Adrenal gland (tissue), 12 donors: ENCODE data around the gene KCNMB1. TPM values are rescaled to one million over a fixed set of nuclear protein-coding genes. Genes with fewer than 3 reads are reported as not detected.
A peak's percentile ranks its signal among the peaks of the same experiment; 100 is the strongest.

Source experiments
- DNase-seq, 7 donors: peaks; one replicate each; pipeline ENCODE4 v3.0.0-alpha.2; 2019 to 2020
- H3K27ac ChIP-seq, 5 donors: fragments of 200-600 bp; sonication (generic) in 4 of 5; 1 replicate in 3 of 5; 2 replicates in 2 of 5; pipeline versions ENCODE4 v1.5.1 to v1.8.0; 2016 to 2020; ENCODE audit warnings: mild to moderate bottlenecking in 1 of 5
- H3K27me3 ChIP-seq: fragments of 200-600 bp; 2 replicates; pipeline ENCODE4 v1.8.0; 2021
- H3K36me3 ChIP-seq, 2 donors: fragments of 200-600 bp; replicated peaks in 1 of 2; 1 replicate in 1 of 2; 2 replicates in 1 of 2; pipeline versions ENCODE4 v1.5.1 to v1.8.0; 2018 to 2022
- H3K4me1 ChIP-seq, 2 donors: fragments of 200-600 bp; replicated peaks in 1 of 2; 1 replicate in 1 of 2; 2 replicates in 1 of 2; pipeline versions ENCODE4 v1.5.1 to v1.8.0; 2018 to 2021
- H3K4me3 ChIP-seq, 4 donors: fragments of 200-600 bp; sonication (generic) in 3 of 4; one replicate each; pipeline ENCODE4 v1.5.1; 2016 to 2018
- H3K9me3 ChIP-seq, 3 donors: fragments of 200-600 bp; sonication (generic) in 1 of 3; replicated peaks in 1 of 3; 1 replicate in 2 of 3; 2 replicates in 1 of 3; pipeline versions ENCODE4 v1.5.1 to v1.8.0; 2016 to 2021
- CTCF ChIP-seq, 6 experiments: fragments of 450-650 bp in 4 of 6; fragments of 200-600 bp in 2 of 6; sonication (generic) in 1 of 6; IDR thresholded peaks; 1 replicate in 5 of 6; 2 replicates in 1 of 6; pipeline versions ENCODE4 v1.5.1 to v1.8.0; 2016 to 2021; ENCODE audit warnings: antibody characterized with exemption in 6 of 6, mild to moderate bottlenecking in 2 of 6, moderate library complexity in 1 of 6
- POLR2A ChIP-seq, 2 donors: fragments of 450-650 bp; IDR thresholded peaks; one replicate each; pipeline ENCODE4 v1.6.1; 2017; ENCODE audit warnings: antibody characterized with exemption in 2 of 2, mild to moderate bottlenecking in 2 of 2, moderate library complexity in 1 of 2
- WGBS, 4 donors: extraction: QIAGEN DNeasy Blood & Tissue Kit in 2 of 4; methylation state at CpG; one replicate each; pipeline versions ENCODE4 v1.1.5 to v1.1.7; 2013 to 2017; 5-methylcytosine and 5-hydroxymethylcytosine counted together
- intact Hi-C, 2 donors: fragments of 100-400 bp; cut with DNase I; formaldehyde crosslinking; loops; one replicate each; pipeline versions ENCODE4 v1.14.1 to v1.15.0; 2022 to 2023
- polyA plus RNA-seq, 3 donors: library from polyadenylated mRNA; stranded (reverse); fragments of 200-250 nt in 2 of 3; fragments of 350-450 nt in 1 of 3; fragmentation: Illumina TruSeq in 1 of 3; extraction: RNeasy Lipid Tissue Mini Kit (QIAGEN cat#74804) in 1 of 3; gene quantifications; one replicate each; pipeline ENCODE4 v1.2.3, GENCODE V29; 2013 to 2014
- total RNA-seq, 9 donors: library from RNA; depleted of rRNA in 4 of 9; stranded (reverse); fragments of >200 nt in 4 of 9; fragments of 120-200 nt in 1 of 9; fragmentation: NEBNext Ultra II Directional in 1 of 9; extraction: Animal tissue kit (Norgen Biotek cat#: 25700) in 1 of 9; gene quantifications; one replicate each; pipeline versions ENCODE4 v1.1.0 to v1.2.4, GENCODE V29; 2013 to 2023
- donor health status: healthy with polysubstance abuse.
- donor health status: Bipolar disorder and iron deficiency.
- donor health status: DM: yes; HTN: yes; CAD: no.
- donor health status: DM: no; HTN: no; CAD: no.
- donor health status: DM: no; HTN: no; CAD: no.
- donor health status: DM: yes; HTN: yes; CAD: no.

KCNMB1 gene
- total and polyA plus RNA-seq, 12 donors = 0.11 to 3.2 (median 0.89) TPM

- TF ChIP-seq CTCF (IDR thresholded peaks at IDR 0.05) = no peak
- no peak for TF ChIP-seq POLR2A (IDR thresholded peaks at IDR 0.05)
- H3K4me1 ChIP-seq = peaks cover 0 to 13% of the 10 kb centered on the region in 2 donors
- H3K36me3 ChIP-seq = no peaks in the 10 kb centered on the region
- WGBS, 4 donors = 79 to 90% (median 83%) methylated on average over 6 of the region's 6 CpGs
- intact Hi-C loops = no loop called here
- no peak for DNase-seq
- no peaks in the 10 kb centered on the region for H3K9me3 ChIP-seq
- peak overlapping the region in 3 of 5 donors; percentile 1 to 69 (median 44) for H3K27ac ChIP-seq
- no peak overlapping the region for H3K4me3 ChIP-seq
- no peaks in the 10 kb centered on the region for H3K27me3 ChIP-seq
Measured at GRCh38 chr5:170362656-170363055, 26.5 kb downstream of the KCNMB1 start.

GRCh38 chr5:170362102-170362501 lies 27.1 kb downstream of the KCNMB1 start:
- Histone ChIP-seq H3K9me3 (no peaks in the 10 kb centered on the region), H3K4me3 (no peak overlapping the region), H3K36me3 (no peaks in the 10 kb centered on the region), H3K27me3 (no peaks in the 10 kb centered on the region), H3K27ac (peak overlapping the region in 3 of 5 donors; percentile 23 to 69 (median 44)), H3K4me1 (peaks cover 0 to 19% of the 10 kb centered on the region in 2 donors)
- DNase-seq = peak in 2 of 7 donors; percentile 32 to 39
- WGBS, 4 donors = 64 to 77% (median 75%) methylated on average over 3 to 7 of the region's 7 CpGs
- no peak for TF ChIP-seq CTCF (IDR thresholded peaks at IDR 0.05)
- TF ChIP-seq POLR2A (IDR thresholded peaks at IDR 0.05) = no peak
- intact Hi-C loops = no loop called here

- Histone ChIP-seq H3K27me3 (no peaks in the 10 kb centered on the region), H3K4me1 (peaks cover 0 to 21% of the 10 kb centered on the region in 2 donors), H3K4me3 (no peak overlapping the region), H3K9me3 (no peaks in the 10 kb centered on the region), H3K36me3 (no peaks in the 10 kb centered on the region), H3K27ac (peak overlapping the region in 3 of 5 donors; percentile 23 to 87 (median 44))
- intact Hi-C loops = no loop called here
- WGBS, 4 donors = 76 to 83% (median 77%) methylated on average over 3 to 5 of the region's 5 CpGs
- no peak for DNase-seq
- TF ChIP-seq CTCF (IDR thresholded peaks at IDR 0.05) (no peak), POLR2A (IDR thresholded peaks at IDR 0.05) (no peak)
Measured at GRCh38 chr5:170361616-170362015, 27.6 kb downstream of the KCNMB1 start.

- H3K27ac ChIP-seq = peak overlapping the region in 4 of 5 donors; percentile 14 to 87 (median 34)
- intact Hi-C loops = no loop called here
- 61 to 84% (median 79%) methylated on average over 5 of the region's 5 CpGs for WGBS, 4 donors
Measured at GRCh38 chr5:170361116-170361515, 28.1 kb downstream of the KCNMB1 start.

More at GRCh38 chr5:170361116-170361515, 28.1 kb downstream of the KCNMB1 start:
- no peaks in the 10 kb centered on the region for H3K27me3 ChIP-seq
- H3K36me3 ChIP-seq = no peaks in the 10 kb centered on the region
- no peaks in the 10 kb centered on the region for H3K9me3 ChIP-seq
- H3K4me1 ChIP-seq = peaks cover 0 to 21% of the 10 kb centered on the region in 2 donors
- TF ChIP-seq CTCF (IDR thresholded peaks at IDR 0.05) (no peak), POLR2A (IDR thresholded peaks at IDR 0.05) (no peak)
- peak in 1 of 7 donors; percentile 16 for DNase-seq
- H3K4me3 ChIP-seq = no peak overlapping the region
